Skeletal muscle tissue (tissue), 5 donors: ENCODE measurements around the gene ARVCF. TPM values are rescaled to one million over a fixed set of nuclear protein-coding genes. Genes with fewer than 3 reads are reported as not detected.
A peak's percentile ranks its signal among the peaks of the same experiment; 100 is the strongest.
"Not testable (repeated sequence)": the region's sequence is repeated elsewhere in the genome, so short reads cannot be mapped to it uniquely, and the experiment has no call there.

Experiments
- H3K27ac ChIP-seq: one replicate; pipeline ENCODE4 v1.7.0; 2013; ENCODE audit warnings: mild to moderate bottlenecking, low read depth, low read length, inconsistent platforms
- H3K27me3 ChIP-seq, 3 donors: one replicate each; pipeline ENCODE4 v1.7.0; 2013; ENCODE audit warnings: low read length in 3 of 3; ENCODE audit not compliant: control insufficient read depth in 3 of 3, insufficient read depth in 3 of 3
- H3K36me3 ChIP-seq, 3 donors: one replicate each; pipeline ENCODE4 v1.7.0; 2013; ENCODE audit warnings: low read length in 3 of 3; ENCODE audit not compliant: control insufficient read depth in 3 of 3, insufficient read depth in 3 of 3
- H3K4me1 ChIP-seq, 3 donors: one replicate each; pipeline ENCODE4 v1.7.0; 2013; ENCODE audit warnings: low read length in 3 of 3, mild to moderate bottlenecking in 3 of 3; ENCODE audit not compliant: control insufficient read depth in 3 of 3, insufficient read depth in 3 of 3
- H3K4me3 ChIP-seq, 3 donors: one replicate each; pipeline ENCODE4 v1.7.0; 2013; ENCODE audit warnings: low read length in 3 of 3
- H3K9ac ChIP-seq, 3 donors: one replicate each; pipeline ENCODE4 v1.7.0; 2013; ENCODE audit warnings: low read length in 3 of 3, mild to moderate bottlenecking in 3 of 3, moderate library complexity in 2 of 3, low read depth in 1 of 3
- H3K9me3 ChIP-seq, 3 donors: one replicate each; pipeline ENCODE4 v1.7.0; 2013; ENCODE audit warnings: low read length in 3 of 3; ENCODE audit not compliant: control insufficient read depth in 3 of 3
- small RNA-seq: library from RNA; depleted of rRNA; stranded (forward); fragments of <200 nt; gene quantifications from one replicate; pipeline ENCODE3, GENCODE V24; 2014
- total RNA-seq: library from RNA; depleted of rRNA; stranded (reverse); fragments of >200 nt; gene quantifications from one replicate; pipeline ENCODE4 v1.2.3, GENCODE V29; 2014
- donor health status: Osteomylitis.

The ARVCF gene
- total RNA-seq, 1 donor from 2014 or later: 49.6 TPM

DNA sequence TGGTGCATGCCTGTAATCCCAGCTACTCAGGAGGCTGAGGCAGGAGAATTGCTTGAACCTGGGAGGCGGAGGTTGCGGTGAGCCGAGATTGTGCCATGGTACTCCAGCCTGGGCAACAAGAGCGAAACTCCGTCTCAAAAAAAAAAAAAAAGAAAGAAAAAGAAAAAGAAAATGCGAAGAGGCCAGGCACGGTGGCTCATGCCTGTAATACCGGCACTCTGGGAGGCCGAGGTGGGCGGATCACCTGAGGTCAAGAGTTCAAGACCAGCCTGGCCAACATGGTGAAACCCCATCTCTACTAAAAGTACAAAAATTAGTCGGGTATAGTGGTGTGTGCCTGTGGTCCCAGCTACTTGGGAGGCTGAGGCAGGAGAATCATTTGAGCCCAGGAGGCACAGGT lies 90.6 kb downstream of the ARVCF start:
- H3K4me3 ChIP-seq, H3K27me3 ChIP-seq, H3K9ac ChIP-seq, H3K4me1 ChIP-seq, H3K27ac ChIP-seq, H3K9me3 ChIP-seq: not testable (repeated sequence)
- H3K36me3 ChIP-seq: peaks cover 4 to 14% (median 5%) of the 10 kb centered on the region in 3 donors

DNA sequence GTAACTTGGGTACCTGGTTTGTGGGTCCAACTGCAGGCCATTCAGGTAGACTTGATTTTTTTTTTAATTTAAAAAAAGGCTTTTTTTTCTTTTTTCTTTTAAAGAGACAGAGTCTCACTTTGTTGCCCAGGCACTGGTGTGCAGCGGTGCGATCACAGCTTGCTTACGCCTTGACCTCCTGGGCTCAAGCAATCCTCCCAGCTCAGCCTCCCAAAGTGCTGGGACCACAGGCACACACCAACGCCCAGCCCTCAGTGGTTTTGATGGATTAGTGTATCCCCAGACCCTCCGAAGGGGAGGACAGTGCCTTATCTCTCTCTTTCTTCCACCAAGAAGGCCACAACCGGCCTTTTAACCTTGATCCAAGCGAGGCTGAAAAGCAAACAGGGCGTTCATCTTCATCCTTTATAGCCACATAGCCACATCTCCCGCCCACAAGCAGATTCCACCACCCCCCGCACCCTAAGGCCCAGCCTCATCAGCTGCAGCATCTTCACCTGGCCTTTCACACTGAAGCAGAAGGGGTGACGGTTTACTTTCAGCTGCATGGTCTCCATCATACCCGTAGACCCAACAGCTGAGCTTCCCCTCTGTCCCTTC lies 92.6 kb downstream of the ARVCF start:
- H3K4me3 ChIP-seq: no peak overlapping the region
- no peak overlapping the region for H3K27ac ChIP-seq
- H3K27me3 ChIP-seq: no peaks in the 10 kb centered on the region

DNA sequence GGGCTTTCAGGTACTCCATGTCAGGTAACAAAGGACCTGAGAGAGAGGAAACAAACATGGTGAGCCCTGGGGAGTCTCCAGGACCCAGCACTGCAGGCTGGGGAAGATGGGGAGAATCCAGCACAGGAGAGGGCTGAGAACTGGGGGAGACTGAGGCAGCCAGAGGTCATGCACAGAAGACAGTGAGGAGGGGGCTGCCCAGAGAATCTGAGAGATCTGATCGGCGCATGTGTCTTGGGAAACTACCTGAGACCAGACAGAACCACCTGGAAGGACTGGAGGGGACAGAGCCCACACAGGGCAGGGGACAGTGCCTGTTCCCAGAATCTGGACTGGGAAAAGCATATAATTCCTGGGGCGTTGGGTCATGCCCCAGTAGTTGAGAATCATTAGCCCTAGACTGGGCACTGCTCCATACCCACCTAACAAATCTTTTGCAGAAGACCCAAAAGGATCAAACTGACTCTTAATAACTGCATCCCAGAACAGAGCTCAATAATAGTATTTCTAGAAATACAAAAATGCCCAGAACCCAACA lies 95.0 kb downstream of the ARVCF start:
- H3K27ac ChIP-seq: no peak overlapping the region
- H3K4me3 ChIP-seq: no peak overlapping the region
- no peaks in the 10 kb centered on the region for H3K27me3 ChIP-seq
- peaks cover 0 to 2% (median 0%) of the 10 kb centered on the region in 3 donors for H3K4me1 ChIP-seq
- no peaks in the 10 kb centered on the region for H3K9me3 ChIP-seq
- H3K36me3 ChIP-seq: peaks cover 21 to 22% (median 22%) of the 10 kb centered on the region in 3 donors
- no peak overlapping the region for H3K9ac ChIP-seq

More for the DNA sequence above, 92.6 kb downstream of the ARVCF start:
- no peaks in the 10 kb centered on the region for H3K9me3 ChIP-seq
- peaks cover 0 to 4% (median 2%) of the 10 kb centered on the region in 3 donors for H3K36me3 ChIP-seq
- H3K9ac ChIP-seq: no peak overlapping the region
- H3K4me1 ChIP-seq: peaks cover 0 to 2% (median 0%) of the 10 kb centered on the region in 3 donors

Small RNA genes within 50 kb of the gene (small RNA-seq; reads per million reads assigned to genes)
- 12.0 reads per million, percentile 93 among the genes with 10 or more reads in this experiment for gene MIR185

Other genes starting within 250 kb of the ARVCF start
- gene GNB1L, start 161.9 kb downstream of the ARVCF start, total RNA-seq: 4.7 TPM
- 9.4 TPM for gene RTL10, start 161.9 kb downstream of the ARVCF start, total RNA-seq
- gene COMT, start 75.1 kb downstream of the ARVCF start, total RNA-seq: 25.6 TPM
- 13.6 TPM for gene TXNRD2, start 75.0 kb downstream of the ARVCF start, total RNA-seq
- 13.6 TPM for gene TANGO2, start 4.3 kb upstream of the ARVCF start, total RNA-seq
- 38.1 TPM for gene DGCR8, start 63.4 kb upstream of the ARVCF start, total RNA-seq
- gene RANBP1, start 99.3 kb upstream of the ARVCF start, total RNA-seq: 85.1 TPM
- 31.8 TPM for gene TRMT2A, start 100.4 kb upstream of the ARVCF start, total RNA-seq
- 3.1 TPM for gene ZDHHC8, start 115.0 kb upstream of the ARVCF start, total RNA-seq
- not detected for gene CCDC188, start 134.2 kb upstream of the ARVCF start, total RNA-seq